HEK293 (cell line): ENCODE measurements around the gene ELANE.

Source experiments
- CTCF ChIA-PET: fragments of 350-600 bp; formaldehyde crosslinking; extraction: SDS; loops from one replicate; lab custom pipeline; 2021; ENCODE audit warnings: antibody characterized with exemption; lab: Yijun Ruan, JAX
- POLR2A ChIA-PET: fragments of 300-600 bp; formaldehyde crosslinking; extraction: SDS; loops from one replicate; lab custom pipeline; 2020; ENCODE audit warnings: antibody characterized with exemption, inconsistent platforms; lab: Yijun Ruan, JAX
- H3K27ac ChIP-seq: fragments of 200-500 bp; sonication (Bioruptor generic); 2 replicates; pipeline ENCODE4 v1.5.1; 2014; ENCODE audit warnings: low read depth, low read length, control low read depth, inconsistent platforms; ENCODE audit errors: extremely low read depth
- H3K36me3 ChIP-seq, 2 experiments: fragments of 200-500 bp in 1 of 2; sonication (Bioruptor generic) in 1 of 2; 1 replicate in 1 of 2; 2 replicates in 1 of 2; pipeline ENCODE4 v1.5.1; 2014 to 2017; ENCODE audit warnings: inconsistent platforms in 2 of 2, low read length in 2 of 2; ENCODE audit not compliant: control insufficient read depth in 2 of 2, insufficient read depth in 1 of 2
- H3K4me1 ChIP-seq: fragments of 200-500 bp; sonication (Bioruptor generic); 2 replicates; pipeline ENCODE4 v1.5.1; 2014; ENCODE audit warnings: mild to moderate bottlenecking, low read length, inconsistent platforms; ENCODE audit not compliant: control insufficient read depth, insufficient read depth
- H3K4me3 ChIP-seq: 2 replicates; pipeline ENCODE4 v1.5.1; 2011; ENCODE audit warnings: low read depth, mild to moderate bottlenecking, control low read depth, low read length, moderate library complexity
- H3K9me3 ChIP-seq: fragments of 200-500 bp; sonication (Bioruptor generic); 2 replicates; pipeline ENCODE4 v1.5.1; 2014; ENCODE audit warnings: low read depth, low read length, inconsistent platforms; ENCODE audit not compliant: control insufficient read depth, insufficient read depth
- KLF16 ChIP-seq: fragments of 450-650 bp; formaldehyde crosslinking; IDR thresholded peaks from 2 replicates; pipeline ENCODE4 v1.5.1; 2017; ENCODE audit warnings: missing biosample characterization, missing genetic modification characterization
- REPIN1 ChIP-seq: fragments of 450-650 bp; formaldehyde crosslinking; IDR thresholded peaks from 2 replicates; pipeline ENCODE4 v1.5.1; 2017; ENCODE audit warnings: missing biosample characterization, missing genetic modification characterization, low read depth
- SALL2 ChIP-seq: fragments of 450-650 bp; formaldehyde crosslinking; IDR thresholded peaks from 2 replicates; pipeline ENCODE4 v1.5.0; 2017; ENCODE audit warnings: missing biosample characterization, mild to moderate bottlenecking, missing genetic modification characterization, borderline replicate concordance
- TSHZ1 ChIP-seq: fragments of 450-650 bp; formaldehyde crosslinking; IDR thresholded peaks from 2 replicates; pipeline ENCODE4 v1.5.1; 2016; ENCODE audit warnings: missing biosample characterization, missing genetic modification characterization, borderline replicate concordance
- WT1 ChIP-seq: fragments of 450-650 bp; formaldehyde crosslinking; IDR thresholded peaks from 2 replicates; pipeline ENCODE4 v1.5.1; 2016; ENCODE audit warnings: missing biosample characterization, missing genetic modification characterization
- ZBTB20 ChIP-seq: fragments of 450-650 bp; formaldehyde crosslinking; IDR thresholded peaks from 2 replicates; pipeline ENCODE4 v1.5.1; 2016; ENCODE audit warnings: missing biosample characterization, missing genetic modification characterization
- ZFHX2 ChIP-seq: fragments of 450-650 bp; formaldehyde crosslinking; conservative IDR thresholded peaks from 2 replicates; pipeline ENCODE4 v1.5.1; 2016; ENCODE audit warnings: missing biosample characterization, missing genetic modification characterization
- ZNF146 ChIP-seq: fragments of 450-650 bp; formaldehyde crosslinking; IDR thresholded peaks from 2 replicates; pipeline ENCODE4 v1.5.1; 2016; ENCODE audit warnings: missing biosample characterization, missing genetic modification characterization
- ZNF175 ChIP-seq: fragments of 450-650 bp; formaldehyde crosslinking; IDR thresholded peaks from 2 replicates; pipeline ENCODE4 v1.5.1; 2016; ENCODE audit warnings: missing biosample characterization, missing genetic modification characterization
- ZNF561 ChIP-seq: fragments of 450-650 bp; IDR thresholded peaks from 2 replicates; pipeline ENCODE4 v1.5.1; 2018; ENCODE audit warnings: missing biosample characterization, missing genetic modification characterization, borderline replicate concordance
- ZNF776 ChIP-seq: fragments of 450-650 bp; formaldehyde crosslinking; IDR thresholded peaks from 2 replicates; pipeline ENCODE4 v1.5.0; 2017; ENCODE audit warnings: missing biosample characterization, missing genetic modification characterization, borderline replicate concordance
- ZNF830 ChIP-seq: fragments of 450-650 bp; IDR thresholded peaks from 2 replicates; pipeline ENCODE4 v1.5.0; 2018; ENCODE audit warnings: missing biosample characterization, missing genetic modification characterization, low read depth, mild to moderate bottlenecking, moderate library complexity
- ZSCAN30 ChIP-seq: fragments of 450-650 bp; IDR thresholded peaks from 2 replicates; pipeline ENCODE4 v1.5.1; 2018; ENCODE audit warnings: missing biosample characterization, mild to moderate bottlenecking, missing genetic modification characterization, moderate library complexity
- ZSCAN4 ChIP-seq: fragments of 450-650 bp; formaldehyde crosslinking; IDR thresholded peaks from 2 replicates; pipeline ENCODE4 v1.5.1; 2017; ENCODE audit warnings: missing biosample characterization, missing genetic modification characterization
- TF ChIP-seq, protein P1 (sequence below): fragments of 450-650 bp; formaldehyde crosslinking; IDR thresholded peaks from 2 replicates; pipeline ENCODE4 v1.5.1; 2017; ENCODE audit warnings: missing biosample characterization, missing genetic modification characterization
- TF ChIP-seq, protein P2 (sequence below): fragments of 450-650 bp; formaldehyde crosslinking; IDR thresholded peaks from 2 replicates; pipeline ENCODE4 v1.5.1; 2017; ENCODE audit warnings: missing biosample characterization, missing genetic modification characterization
- TF ChIP-seq, protein P3 (sequence below): fragments of 450-650 bp; formaldehyde crosslinking; IDR thresholded peaks from 2 replicates; pipeline ENCODE4 v1.5.1; 2017; ENCODE audit warnings: missing biosample characterization, mild to moderate bottlenecking, missing genetic modification characterization, moderate library complexity

The ELANE gene

DNA sequence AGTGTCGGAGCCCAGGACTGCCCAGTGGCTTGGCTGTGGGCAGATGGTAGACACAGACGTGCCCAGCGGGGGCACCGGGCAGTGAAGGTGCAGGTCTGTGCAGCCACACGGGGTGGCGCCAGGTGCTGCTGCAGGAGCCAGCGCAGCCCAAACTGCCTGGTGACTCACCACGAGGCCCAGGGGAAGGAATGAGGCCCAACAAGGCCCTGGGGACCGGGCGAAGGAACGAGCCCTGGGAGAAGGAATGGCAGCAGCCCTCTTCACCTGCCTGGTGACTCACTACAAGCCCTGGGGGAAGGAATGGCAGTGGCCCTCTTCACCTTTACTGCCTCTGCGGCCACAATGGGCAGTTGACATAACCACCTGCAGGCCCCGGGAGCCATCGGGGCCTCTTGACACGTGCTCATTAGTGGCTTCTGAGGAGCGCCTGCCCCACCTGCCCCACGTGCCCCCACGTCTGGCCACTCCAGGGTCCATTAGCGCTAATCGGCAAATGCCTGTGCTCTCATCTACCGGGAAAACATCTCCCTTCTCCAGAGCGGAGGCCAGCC lies 31.6 kb downstream of the ELANE start (continued):
- TF ChIP-seq, protein P1, sequence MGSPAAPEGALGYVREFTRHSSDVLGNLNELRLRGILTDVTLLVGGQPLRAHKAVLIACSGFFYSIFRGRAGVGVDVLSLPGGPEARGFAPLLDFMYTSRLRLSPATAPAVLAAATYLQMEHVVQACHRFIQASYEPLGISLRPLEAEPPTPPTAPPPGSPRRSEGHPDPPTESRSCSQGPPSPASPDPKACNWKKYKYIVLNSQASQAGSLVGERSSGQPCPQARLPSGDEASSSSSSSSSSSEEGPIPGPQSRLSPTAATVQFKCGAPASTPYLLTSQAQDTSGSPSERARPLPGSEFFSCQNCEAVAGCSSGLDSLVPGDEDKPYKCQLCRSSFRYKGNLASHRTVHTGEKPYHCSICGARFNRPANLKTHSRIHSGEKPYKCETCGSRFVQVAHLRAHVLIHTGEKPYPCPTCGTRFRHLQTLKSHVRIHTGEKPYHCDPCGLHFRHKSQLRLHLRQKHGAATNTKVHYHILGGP (tag by site-specific recombination), result no peak
- TF ChIP-seq KLF16 (tag by site-specific recombination) (no peak), ZNF561 (no peak), ZNF830 (tag by site-specific recombination) (no peak), ZNF146 (tag by site-specific recombination) (no peak), WT1 (tag by site-specific recombination) (no peak), REPIN1 (tag by site-specific recombination) (no peak)

DNA sequence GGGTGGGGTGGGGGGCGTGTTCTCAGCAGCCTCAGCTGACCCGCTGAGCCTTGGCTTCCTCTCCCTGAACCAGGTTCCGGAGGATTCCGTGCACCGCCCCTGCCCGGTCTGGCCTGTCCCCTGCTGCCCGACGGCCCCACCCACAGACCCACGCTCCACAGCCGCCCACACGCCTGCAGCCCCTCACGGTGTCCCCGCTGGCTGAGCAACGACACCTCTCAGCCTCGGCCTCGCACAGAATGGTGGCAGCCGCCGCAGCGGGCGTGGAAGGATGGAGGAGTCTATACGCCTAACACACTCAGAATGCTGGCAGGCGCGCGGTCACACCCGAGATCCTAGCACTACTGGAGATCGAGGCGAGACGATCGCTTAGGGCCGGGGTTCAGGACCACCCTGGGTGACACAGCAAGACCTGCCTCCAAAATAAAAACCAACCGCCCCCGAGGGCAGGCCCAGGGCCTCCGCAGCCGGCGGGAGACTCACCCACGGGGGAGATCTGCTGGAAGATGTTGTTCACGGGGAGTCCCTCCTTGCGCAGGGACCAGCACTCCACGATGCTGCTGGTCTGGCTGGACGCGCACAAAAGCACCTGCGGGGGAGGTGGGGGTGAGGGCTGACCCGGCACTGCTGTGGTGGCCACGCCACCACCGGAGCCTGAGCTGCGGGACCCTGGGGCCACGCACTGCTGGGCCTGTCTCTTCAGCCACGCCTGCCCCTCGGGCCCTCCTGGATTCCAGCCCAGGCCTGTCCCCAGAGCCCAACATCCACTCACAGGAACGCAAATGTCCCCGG lies 32.5 kb downstream of the ELANE start:
- Histone ChIP-seq H3K4me1 (no peaks in the 10 kb centered on the region), H3K9me3 (no peaks in the 10 kb centered on the region), H3K36me3 (peaks cover 4 to 79% of the 10 kb centered on the region in 2 experiments; a peak in 2 of 3 replicates), H3K27ac (no peak overlapping the region), H3K4me3 (no peak overlapping the region)
- ChIA-PET POLR2A (no interaction called here), CTCF (no interaction called here)
- peak; percentile 14; the same call in 1 of the 2 replicates for TF ChIP-seq ZFHX2
- TF ChIP-seq, protein P2, sequence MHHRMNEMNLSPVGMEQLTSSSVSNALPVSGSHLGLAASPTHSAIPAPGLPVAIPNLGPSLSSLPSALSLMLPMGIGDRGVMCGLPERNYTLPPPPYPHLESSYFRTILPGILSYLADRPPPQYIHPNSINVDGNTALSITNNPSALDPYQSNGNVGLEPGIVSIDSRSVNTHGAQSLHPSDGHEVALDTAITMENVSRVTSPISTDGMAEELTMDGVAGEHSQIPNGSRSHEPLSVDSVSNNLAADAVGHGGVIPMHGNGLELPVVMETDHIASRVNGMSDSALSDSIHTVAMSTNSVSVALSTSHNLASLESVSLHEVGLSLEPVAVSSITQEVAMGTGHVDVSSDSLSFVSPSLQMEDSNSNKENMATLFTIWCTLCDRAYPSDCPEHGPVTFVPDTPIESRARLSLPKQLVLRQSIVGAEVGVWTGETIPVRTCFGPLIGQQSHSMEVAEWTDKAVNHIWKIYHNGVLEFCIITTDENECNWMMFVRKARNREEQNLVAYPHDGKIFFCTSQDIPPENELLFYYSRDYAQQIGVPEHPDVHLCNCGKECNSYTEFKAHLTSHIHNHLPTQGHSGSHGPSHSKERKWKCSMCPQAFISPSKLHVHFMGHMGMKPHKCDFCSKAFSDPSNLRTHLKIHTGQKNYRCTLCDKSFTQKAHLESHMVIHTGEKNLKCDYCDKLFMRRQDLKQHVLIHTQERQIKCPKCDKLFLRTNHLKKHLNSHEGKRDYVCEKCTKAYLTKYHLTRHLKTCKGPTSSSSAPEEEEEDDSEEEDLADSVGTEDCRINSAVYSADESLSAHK (tag by site-specific recombination), result no peak

- Histone ChIP-seq H3K4me3 (no peak overlapping the region), H3K9me3 (no peaks in the 10 kb centered on the region), H3K36me3 (peaks cover 4 to 87% of the 10 kb centered on the region in 2 experiments; a peak in 2 of 3 replicates), H3K4me1 (no peaks in the 10 kb centered on the region), H3K27ac (no peak overlapping the region)
- ChIA-PET CTCF (no interaction called here), POLR2A (no interaction called here)
- TF ChIP-seq ZBTB20 (no peak), ZSCAN30 (tag by site-specific recombination) (no peak), ZNF175 (no peak), ZNF776 (tag by site-specific recombination) (no peak), TSHZ1 (no peak), SALL2 (tag by site-specific recombination) (no peak), ZSCAN4 (tag by site-specific recombination) (no peak)
- TF ChIP-seq, protein P3, sequence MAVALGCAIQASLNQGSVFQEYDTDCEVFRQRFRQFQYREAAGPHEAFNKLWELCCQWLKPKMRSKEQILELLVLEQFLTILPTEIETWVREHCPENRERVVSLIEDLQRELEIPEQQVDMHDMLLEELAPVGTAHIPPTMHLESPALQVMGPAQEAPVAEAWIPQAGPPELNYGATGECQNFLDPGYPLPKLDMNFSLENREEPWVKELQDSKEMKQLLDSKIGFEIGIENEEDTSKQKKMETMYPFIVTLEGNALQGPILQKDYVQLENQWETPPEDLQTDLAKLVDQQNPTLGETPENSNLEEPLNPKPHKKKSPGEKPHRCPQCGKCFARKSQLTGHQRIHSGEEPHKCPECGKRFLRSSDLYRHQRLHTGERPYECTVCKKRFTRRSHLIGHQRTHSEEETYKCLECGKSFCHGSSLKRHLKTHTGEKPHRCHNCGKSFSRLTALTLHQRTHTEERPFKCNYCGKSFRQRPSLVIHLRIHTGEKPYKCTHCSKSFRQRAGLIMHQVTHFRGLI, result no peak
- TF ChIP-seq, protein P2 (tag by site-specific recombination), result no peak
These were observed 33.6 kb downstream of the ELANE start for GRCh38 chr19:885536-886224.
